Nasal cavity respiratory epithelium epithelial cell of viscerocranial mucosa (primary cell): ENCODE data around the gene BBOF1. TPM values are rescaled to one million over a fixed set of nuclear protein-coding genes. Genes with fewer than 3 reads are reported as not detected.

Experiments used
- total RNA-seq: library from RNA; depleted of rRNA; stranded (reverse); fragments of >200 nt; gene quantifications from 2 replicates; pipeline ENCODE4 v1.2.3, GENCODE V29; 2014

BBOF1 gene
- total RNA-seq: 1.7 and 2.9 TPM in 2 replicates

DNA sequence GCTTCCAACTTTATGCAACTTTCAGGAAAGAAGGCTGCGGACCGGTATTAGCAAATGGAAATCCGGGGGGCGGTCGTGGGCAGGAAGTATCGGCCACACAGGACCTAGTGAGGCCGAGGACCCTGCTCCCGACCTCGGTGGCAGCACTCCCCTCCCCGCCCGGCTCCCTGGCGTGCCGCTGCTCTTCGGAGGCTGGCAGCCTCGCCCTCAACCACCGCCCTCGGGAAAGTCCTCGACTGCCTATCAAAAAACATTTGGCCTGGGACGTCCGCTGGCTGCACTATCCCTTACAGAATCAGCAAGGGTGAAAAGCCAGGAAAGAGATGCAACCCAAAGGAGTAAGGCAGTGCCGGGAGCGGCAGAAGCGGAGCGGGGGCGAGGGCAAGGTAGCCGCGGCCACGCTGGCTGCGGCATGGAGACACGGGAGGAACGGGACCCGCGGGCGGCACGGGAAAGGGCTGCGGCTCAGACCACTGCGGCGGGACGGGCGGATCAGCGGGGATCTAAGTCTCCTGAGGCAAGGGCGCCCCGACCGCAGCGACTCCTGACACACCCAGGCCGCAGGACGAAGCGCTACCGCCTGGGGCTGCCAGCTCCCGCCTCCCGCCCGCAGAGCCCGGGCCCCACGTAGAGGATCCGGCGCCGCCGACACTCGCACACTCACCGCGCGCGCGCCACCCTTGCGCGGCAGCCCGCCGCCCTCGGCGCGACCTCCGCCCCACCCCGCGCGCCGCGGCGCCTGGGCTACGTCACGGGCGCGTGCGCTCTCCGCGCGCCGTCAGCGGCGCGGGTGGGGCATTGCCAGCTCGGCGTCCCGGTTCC lies at the start of gene BBOF1, which contains the start of gene ENTPD5:
TSS of gene BBOF1 (plus strand) at position 764 of the 822 bp plus-strand sequence. CDS start 130 bp downstream, outside the sequence.
TSS of gene ENTPD5 (minus strand) at position 703 of the 822 bp plus-strand sequence. CDS start 31,186 bp downstream, outside the sequence.

DNA sequence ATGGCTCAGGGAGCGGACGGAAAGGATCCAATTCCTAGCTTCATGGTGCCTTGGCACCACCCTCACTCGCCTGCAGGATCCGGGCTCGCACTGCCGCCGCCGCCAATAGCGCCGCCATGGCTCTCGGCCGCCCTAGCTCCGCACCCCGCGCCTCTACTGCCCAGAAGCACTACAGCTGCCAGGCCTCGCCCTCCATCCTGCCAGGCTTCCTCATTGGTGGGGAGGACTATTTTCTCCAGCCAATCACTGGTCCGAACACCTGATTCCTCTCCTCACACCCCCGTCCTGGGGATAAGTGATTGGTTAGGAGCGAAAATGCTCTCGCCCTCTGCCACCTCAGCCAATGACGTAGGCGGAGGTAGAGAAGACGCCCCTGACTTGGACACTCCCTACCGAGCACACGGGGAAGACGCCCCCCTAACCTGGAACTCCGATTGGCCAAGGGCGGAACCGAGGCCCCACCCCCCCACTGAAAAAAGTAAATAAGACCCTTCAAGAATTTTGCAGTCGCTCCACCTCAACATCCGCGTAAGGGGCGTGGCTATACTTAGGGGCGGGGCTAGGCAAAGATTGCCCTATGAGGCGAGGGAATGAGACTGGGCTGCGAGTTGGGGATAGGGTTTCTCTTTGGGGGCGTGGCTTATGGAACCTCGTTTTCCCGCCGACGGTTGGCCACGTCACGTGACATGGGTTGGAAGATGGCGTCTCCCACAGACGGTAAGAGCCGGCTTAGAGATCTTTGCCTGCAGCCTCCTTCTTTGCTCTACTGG lies 65.3 kb downstream of the BBOF1 start, which contains the start of the genes ALDH6A1 and LIN52:
TSS of gene ALDH6A1 (minus strand) at position 177 of the 770 bp plus-strand sequence. CDS start at position 118, 59 bp downstream.
TSS of gene LIN52 (plus strand) at position 680 of the 770 bp plus-strand sequence. CDS start at position 699, 19 bp downstream.

Other genes with a start within 250 kb of the BBOF1 start
- 6.5 and 9.0 TPM in 2 replicates for gene PTGR2, start 167.5 kb upstream of the BBOF1 start, total RNA-seq
- gene ZNF410, start 132.5 kb upstream of the BBOF1 start, total RNA-seq: 74.5 and 171 TPM in 2 replicates
- 2.1 and 2.8 TPM in 2 replicates for gene FAM161B, start 69.3 kb upstream of the BBOF1 start, total RNA-seq
- 13.5 and 15.4 TPM in 2 replicates for gene COQ6, start 69.0 kb upstream of the BBOF1 start, total RNA-seq
- gene ENTPD5, start 61 bp upstream of the BBOF1 start, total RNA-seq: 17.4 and 21.1 TPM in 2 replicates
- gene ALDH6A1, start 65.1 kb downstream of the BBOF1 start, total RNA-seq: 16.9 and 29.4 TPM in 2 replicates
- 6.4 and 16.4 TPM in 2 replicates for gene LIN52, start 65.6 kb downstream of the BBOF1 start, total RNA-seq
- not detected in 2 replicates for gene VSX2, start 220.1 kb downstream of the BBOF1 start, total RNA-seq